HepG2 (cell line): Measurements from ENCODE around the gene AFTPH. TPM values are rescaled to one million over a fixed set of nuclear protein-coding genes. Genes with fewer than 3 reads are reported as not detected.

Source experiments
- ATAC-seq: fragments of 200-7000 bp; cut with Tn5 transposase; 3 replicates; pipeline ENCODE4 v1.9.1; 2020; ENCODE audit warnings: mild to moderate bottlenecking, moderate library complexity
- BruUV-seq: library from RNA; stranded (reverse); fragments of 400-500 nt; replicated peaks from 2 replicates; lab custom pipeline; 2021; lab: Mats Ljungman, UMichigan
- CTCF ChIA-PET: fragments of 300-600 bp; formaldehyde crosslinking; extraction: SDS; loops from one replicate; lab custom pipeline; 2021; ENCODE audit warnings: low total read pairs, inconsistent platforms, low intra/inter-chr PET ratio; lab: Yijun Ruan, JAX
- POLR2A ChIA-PET: fragments of 350-600 bp; sonication (Branson Sonifier 250); formaldehyde crosslinking; loops from one replicate; lab custom pipeline; 2020; ENCODE audit warnings: antibody characterized with exemption, inconsistent platforms; lab: Yijun Ruan, JAX
- DNase-seq: peaks from one replicate; pipeline ENCODE4 v3.0.0-alpha.2; 2015; ENCODE audit warnings: low spot score
- FAIRE-seq: peaks from 3 replicates; lab custom pipeline; 2011; peaks lifted over from hg19 to GRCh38; lab: Jason Lieb, UNC
- H2AFZ ChIP-seq: one replicate; pipeline ENCODE4 v1.6.1; 2011; ENCODE audit warnings: low read length, inconsistent platforms
- H3K27ac ChIP-seq: fragments of 300-600 bp; 3 replicates; pipeline ENCODE4 v1.8.0; 2011; ENCODE audit warnings: mixed run types, mild to moderate bottlenecking, mixed read lengths, low read length, inconsistent platforms; ENCODE audit not compliant: insufficient read depth; ENCODE audit errors: extremely low read length
- H3K27me3 ChIP-seq, 2 experiments: fragments of 200-600 bp in 1 of 2; 2 replicates in 1 of 2; 3 replicates in 1 of 2; pipeline versions ENCODE4 v1.6.0 to v1.8.0; 2011; ENCODE audit warnings: low read length in 2 of 2, mild to moderate bottlenecking in 2 of 2, moderate library complexity in 2 of 2, inconsistent platforms in 1 of 2; ENCODE audit not compliant: insufficient read depth in 2 of 2, control insufficient read depth in 1 of 2
- H3K36me3 ChIP-seq, 2 experiments: fragments of 200-600 bp in 1 of 2; replicated peaks in 1 of 2; 2 replicates in 1 of 2; 3 replicates in 1 of 2; pipeline versions ENCODE4 v1.5.1 to v1.8.0; 2011; ENCODE audit warnings: low read length in 2 of 2, inconsistent platforms in 1 of 2; ENCODE audit not compliant: insufficient read depth in 2 of 2, control insufficient read depth in 1 of 2
- H3K4me1 ChIP-seq: 2 replicates; pipeline ENCODE4 v1.5.1; 2012; ENCODE audit warnings: low read length, inconsistent platforms; ENCODE audit not compliant: insufficient read depth
- H3K4me2 ChIP-seq: 2 replicates; pipeline ENCODE4 v1.6.0; 2011; ENCODE audit warnings: low read depth, low read length, inconsistent platforms
- H3K4me3 ChIP-seq, 3 experiments: fragments of 200-600 bp in 1 of 3; sonication (generic), shearing (Covaris generic) in 1 of 3; replicated peaks in 1 of 3; 2 replicates each; pipeline ENCODE4 v1.5.1; 2011 to 2016; ENCODE audit warnings: low read length in 3 of 3, inconsistent platforms in 2 of 3, low read depth in 2 of 3, mild to moderate bottlenecking in 2 of 3, control low read depth in 1 of 3, mixed read lengths in 1 of 3; ENCODE audit not compliant: insufficient read depth in 1 of 3
- H3K79me2 ChIP-seq: one replicate; pipeline ENCODE4 v1.6.1; 2011; ENCODE audit warnings: low read length, inconsistent platforms; ENCODE audit not compliant: insufficient read depth
- H3K9ac ChIP-seq: 2 replicates; pipeline ENCODE4 v1.6.0; 2011; ENCODE audit warnings: mild to moderate bottlenecking, low read depth, low read length, inconsistent platforms; ENCODE audit not compliant: insufficient read depth
- H3K9me3 ChIP-seq: 2 replicates; pipeline ENCODE4 v1.5.1; 2012; ENCODE audit warnings: mild to moderate bottlenecking, low read length
- H4K20me1 ChIP-seq: 2 replicates; pipeline ENCODE4 v1.6.0; 2011; ENCODE audit warnings: inconsistent platforms, mild to moderate bottlenecking, low read length, moderate library complexity; ENCODE audit not compliant: insufficient read depth
- ATF1 ChIP-seq: IDR thresholded peaks from 2 replicates; pipeline ENCODE4 v1.6.1; 2016; ENCODE audit warnings: mild to moderate bottlenecking, control low read depth
- CBFB ChIP-seq: sonication (generic); formaldehyde crosslinking; IDR thresholded peaks from 2 replicates; pipeline ENCODE4 v1.4.0; 2020; ENCODE audit warnings: missing genetic modification reagents
- JUN ChIP-seq: sonication (generic); formaldehyde crosslinking; IDR thresholded peaks from 2 replicates; pipeline ENCODE4 v1.4.0; 2020; ENCODE audit warnings: mild to moderate bottlenecking, missing genetic modification reagents
- KDM5B ChIP-seq: sonication (generic); formaldehyde crosslinking; IDR thresholded peaks from 2 replicates; pipeline ENCODE4 v1.4.0; 2020; ENCODE audit warnings: missing genetic modification reagents, mild to moderate bottlenecking, borderline replicate concordance
- MTF2 ChIP-seq: sonication (generic); formaldehyde crosslinking; IDR thresholded peaks from 2 replicates; pipeline ENCODE4 v1.5.0; 2020; ENCODE audit warnings: missing genetic modification reagents, borderline replicate concordance
- SIN3B ChIP-seq: fragments of 150-350 bp; IDR thresholded peaks from 2 replicates; pipeline ENCODE4 v1.6.1; 2014; ENCODE audit warnings: low read length
- SMC3 ChIP-seq: IDR thresholded peaks from 2 replicates; pipeline ENCODE4 v1.6.1; 2011; ENCODE audit warnings: low read length, improper control_type of control experiment
- STAG1 ChIP-seq: sonication (generic); formaldehyde crosslinking; IDR thresholded peaks from 2 replicates; pipeline ENCODE4 v1.4.0; 2020; ENCODE audit warnings: missing genetic modification reagents
- ZNF484 ChIP-seq: sonication (generic); formaldehyde crosslinking; IDR thresholded peaks from 2 replicates; pipeline ENCODE4 v1.5.1; 2020; ENCODE audit warnings: mild to moderate bottlenecking, low read depth, missing genetic modification reagents, borderline replicate concordance
- WGBS: methylation state at CpG from one replicate; pipeline ENCODE4 v1.1.6; 2017; ENCODE audit warnings: low lambda C conversion rate; 5-methylcytosine and 5-hydroxymethylcytosine counted together
- in situ Hi-C: cut with HindIII; loops from 2 replicates; pipeline ENCODE4 v1.10.0; 2017; ENCODE audit warnings: low pct_unique_long_range_greater_than_20kb; ENCODE audit not compliant: extremely low pct_ligation_motif_present
- intact Hi-C: fragments of 100-400 bp; cut with micrococcal nuclease; formaldehyde crosslinking; loops from one replicate; pipeline ENCODE4 v1.10.0; 2022; ENCODE audit not compliant: unreplicated experiment
- polyA plus RNA-seq, 8 experiments: library from polyadenylated mRNA; depleted of rRNA in 3 of 8; stranded (reverse) in 7 of 8; unstranded in 1 of 8; fragments of >200 nt; fragmentation: Illumina TruSeq in 4 of 8; extraction: Trizol in 4 of 8; gene quantifications; 2 replicates each; pipeline versions ENCODE4 v1.2.1 to v1.2.3, GENCODE V29; 2011 to 2016; ENCODE audit warnings: low read depth in 4 of 8, missing spikeins in 1 of 8, mixed read lengths in 1 of 8; ENCODE audit not compliant: insufficient read depth in 1 of 8
- total RNA-seq, 5 experiments: library from RNA; depleted of rRNA; stranded (reverse); fragments of >200 nt; fragmentation: Illumina TruSeq; extraction: Trizol; gene quantifications; 2 replicates each; pipeline ENCODE4 v1.2.3, GENCODE V29; 2016; ENCODE audit warnings: low read depth in 1 of 5
- TF ChIP-seq, protein P1 (sequence below): sonication (generic); formaldehyde crosslinking; IDR thresholded peaks from 2 replicates; pipeline ENCODE4 v1.5.0; 2020; ENCODE audit warnings: missing genetic modification reagents
- TF ChIP-seq, protein P2 (sequence below): sonication (generic); formaldehyde crosslinking; IDR thresholded peaks from 2 replicates; pipeline ENCODE4 v1.5.0; 2020; ENCODE audit warnings: mild to moderate bottlenecking, missing genetic modification reagents, moderate library complexity
- TF ChIP-seq, protein P3 (sequence below): sonication (generic); formaldehyde crosslinking; IDR thresholded peaks from 2 replicates; pipeline ENCODE4 v1.4.0; 2020; ENCODE audit warnings: missing genetic modification reagents, mild to moderate bottlenecking, borderline replicate concordance

AFTPH gene
- total and polyA plus RNA-seq, 2 of the 13 experiments (the other 11 are each of a cell fraction or from before 2014, with no cell fraction given): 27.5 to 36.8 TPM

DNA sequence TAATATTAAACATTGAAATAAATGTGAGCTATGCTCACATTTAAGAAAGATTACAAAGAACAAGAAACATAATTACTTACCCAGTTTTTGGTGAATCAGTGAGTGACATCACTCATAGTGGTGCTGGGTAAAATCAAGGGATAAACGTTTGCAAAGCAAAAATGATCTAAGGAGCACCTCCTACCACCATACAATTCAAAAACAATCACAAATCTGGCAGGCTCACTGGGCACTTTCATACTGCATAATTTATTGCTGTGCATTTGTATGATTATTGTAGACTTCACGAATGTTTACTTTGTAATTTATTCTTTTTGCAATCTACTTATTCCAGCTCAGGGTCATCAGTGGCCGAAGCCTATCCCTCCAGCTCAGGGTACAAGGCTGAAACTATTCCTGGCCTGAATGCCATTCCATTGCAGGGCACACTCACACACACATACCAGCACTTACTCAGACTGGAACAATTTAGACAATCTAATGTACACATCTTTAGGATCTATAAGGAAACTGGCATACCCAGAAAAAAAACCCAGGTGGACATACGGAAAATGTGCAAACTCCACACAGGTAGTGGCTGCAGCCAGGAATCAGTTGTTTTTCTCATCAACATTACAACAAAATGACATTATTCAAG is 34.4 kb downstream of the AFTPH start:
- Histone ChIP-seq H2AFZ (no peak overlapping the region), H3K36me3 (peaks cover 0 to 2% of the 10 kb centered on the region in 2 experiments; a peak in 3 of 5 replicates), H3K4me2 (no peak overlapping the region), H3K27me3 (no peaks in the 10 kb centered on the region), H3K4me1 (0 out of 2 replicates have a peak, but pooled peaks cover 4% of the 10 kb centered on the region), H3K9ac (no peak overlapping the region), H3K9me3 (no peaks in the 10 kb centered on the region), H3K79me2 (no peaks in the 10 kb centered on the region), H3K27ac (no peak overlapping the region), H3K4me3 (no peak overlapping the region), H4K20me1 (no peaks in the 10 kb centered on the region)
- TF ChIP-seq ATF1 (CRISPR knock-in tag) (0 out of 2 replicates have a peak, but pooled peaks have one; percentile 19), JUN (CRISPR knock-in tag) (no peak), CBFB (no peak), SIN3B (no peak), MTF2 (no peak)
- TF ChIP-seq, protein P1, sequence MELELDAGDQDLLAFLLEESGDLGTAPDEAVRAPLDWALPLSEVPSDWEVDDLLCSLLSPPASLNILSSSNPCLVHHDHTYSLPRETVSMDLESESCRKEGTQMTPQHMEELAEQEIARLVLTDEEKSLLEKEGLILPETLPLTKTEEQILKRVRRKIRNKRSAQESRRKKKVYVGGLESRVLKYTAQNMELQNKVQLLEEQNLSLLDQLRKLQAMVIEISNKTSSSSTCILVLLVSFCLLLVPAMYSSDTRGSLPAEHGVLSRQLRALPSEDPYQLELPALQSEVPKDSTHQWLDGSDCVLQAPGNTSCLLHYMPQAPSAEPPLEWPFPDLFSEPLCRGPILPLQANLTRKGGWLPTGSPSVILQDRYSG (CRISPR knock-in tag): no peak
- WGBS: 95% methylated on average over 4 of the region's 4 CpGs
- ChIA-PET CTCF (no interaction called here), POLR2A (no interaction called here)
- DNase-seq (no peak), FAIRE-seq (no peak), ATAC-seq (no peak; the same call in 2 of the 3 replicates)
- intact Hi-C loops (no loop called here), in situ Hi-C loops (no loop called here)
- BruUV-seq: TSS peak; percentile 5

DNA sequence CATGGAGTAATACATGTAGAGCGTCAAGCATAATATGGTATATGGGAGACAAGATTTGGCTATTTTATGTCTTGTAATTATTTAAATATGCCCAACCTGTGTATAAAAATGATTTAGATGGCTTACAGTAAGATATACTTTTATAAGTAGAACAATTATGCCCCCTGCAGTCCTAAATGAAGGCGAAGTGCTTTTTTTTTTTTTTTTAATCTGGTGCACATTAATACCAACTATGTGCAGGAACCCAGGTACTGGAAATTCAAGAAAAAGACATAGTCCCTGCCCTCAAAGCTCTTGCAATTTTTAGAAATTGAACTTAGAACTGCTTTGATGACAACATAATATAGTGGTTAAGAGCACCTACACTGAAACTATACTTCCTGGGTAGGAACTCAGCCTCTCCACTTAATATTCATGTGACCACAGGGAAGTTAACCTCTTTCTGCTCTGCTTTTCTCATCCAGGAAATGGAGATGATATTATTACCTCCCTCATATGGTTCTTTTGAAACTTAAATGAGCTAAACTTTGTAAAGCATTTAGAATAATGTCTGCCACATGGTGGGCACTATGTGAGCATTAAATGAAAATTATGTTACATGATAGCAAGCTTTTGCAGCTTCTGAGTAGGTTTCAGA is 38.1 kb downstream of the AFTPH start:
- in situ Hi-C loops: loop anchor here (5.0 kb wide), 1 partner anchor 230 kb away; no protein-coding TSS in a partner anchor
- CTCF ChIA-PET: interaction anchor here (0.8 to 2.8 kb wide), 3 partner anchors 40 to 231 kb away, joined by 4 to 38 read pairs (median 5); partner anchors contain the start of gene AFTPH
- Histone ChIP-seq H2AFZ (no peak overlapping the region), H3K4me1 (no peaks in the 10 kb centered on the region), H3K27me3 (no peaks in the 10 kb centered on the region), H3K36me3 (peaks cover 0 to 1% of the 10 kb centered on the region in 2 experiments; a peak in 2 of 5 replicates), H3K9me3 (no peaks in the 10 kb centered on the region), H3K4me2 (no peak overlapping the region), H3K79me2 (no peaks in the 10 kb centered on the region), H3K4me3 (no peak overlapping the region), H3K9ac (no peak overlapping the region), H4K20me1 (no peaks in the 10 kb centered on the region), H3K27ac (no peak overlapping the region)
- no peak for FAIRE-seq
- POLR2A ChIA-PET: no interaction called here
- BruUV-seq: no TSS peak
- DNase-seq: peak; percentile 26
- TF ChIP-seq, protein P2, sequence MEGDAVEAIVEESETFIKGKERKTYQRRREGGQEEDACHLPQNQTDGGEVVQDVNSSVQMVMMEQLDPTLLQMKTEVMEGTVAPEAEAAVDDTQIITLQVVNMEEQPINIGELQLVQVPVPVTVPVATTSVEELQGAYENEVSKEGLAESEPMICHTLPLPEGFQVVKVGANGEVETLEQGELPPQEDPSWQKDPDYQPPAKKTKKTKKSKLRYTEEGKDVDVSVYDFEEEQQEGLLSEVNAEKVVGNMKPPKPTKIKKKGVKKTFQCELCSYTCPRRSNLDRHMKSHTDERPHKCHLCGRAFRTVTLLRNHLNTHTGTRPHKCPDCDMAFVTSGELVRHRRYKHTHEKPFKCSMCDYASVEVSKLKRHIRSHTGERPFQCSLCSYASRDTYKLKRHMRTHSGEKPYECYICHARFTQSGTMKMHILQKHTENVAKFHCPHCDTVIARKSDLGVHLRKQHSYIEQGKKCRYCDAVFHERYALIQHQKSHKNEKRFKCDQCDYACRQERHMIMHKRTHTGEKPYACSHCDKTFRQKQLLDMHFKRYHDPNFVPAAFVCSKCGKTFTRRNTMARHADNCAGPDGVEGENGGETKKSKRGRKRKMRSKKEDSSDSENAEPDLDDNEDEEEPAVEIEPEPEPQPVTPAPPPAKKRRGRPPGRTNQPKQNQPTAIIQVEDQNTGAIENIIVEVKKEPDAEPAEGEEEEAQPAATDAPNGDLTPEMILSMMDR (CRISPR knock-in tag): peak; percentile 48
- TF ChIP-seq KDM5B (CRISPR knock-in tag): no peak
- TF ChIP-seq, protein P3, sequence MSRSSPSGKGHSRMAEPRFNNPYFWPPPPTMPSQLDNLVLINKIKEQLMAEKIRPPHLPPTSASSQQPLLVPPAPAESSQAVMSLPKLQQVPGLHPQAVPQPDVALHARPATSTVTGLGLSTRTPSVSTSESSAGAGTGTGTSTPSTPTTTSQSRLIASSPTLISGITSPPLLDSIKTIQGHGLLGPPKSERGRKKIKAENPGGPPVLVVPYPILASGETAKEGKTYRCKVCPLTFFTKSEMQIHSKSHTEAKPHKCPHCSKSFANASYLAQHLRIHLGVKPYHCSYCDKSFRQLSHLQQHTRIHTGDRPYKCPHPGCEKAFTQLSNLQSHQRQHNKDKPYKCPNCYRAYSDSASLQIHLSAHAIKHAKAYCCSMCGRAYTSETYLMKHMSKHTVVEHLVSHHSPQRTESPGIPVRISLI (CRISPR knock-in tag): peak; percentile 76; the same call in 1 of the 2 replicates
- TF ChIP-seq ZNF484: no peak
- TF ChIP-seq SMC3: 0 out of 2 replicates have a peak, but pooled peaks have one; percentile 10
- TF ChIP-seq STAG1 (CRISPR knock-in tag): peak; percentile 48
- WGBS: 95% methylated on average over 2 of the region's 2 CpGs
- intact Hi-C loops: loop anchor here (1.0 to 5.0 kb wide), 3 partner anchors 40 to 515 kb away; no protein-coding TSS in a partner anchor
- peak; percentile 38; the same call in 1 of the 3 replicates for ATAC-seq
